ENCODE data around the gene SPAG5.

DNA sequence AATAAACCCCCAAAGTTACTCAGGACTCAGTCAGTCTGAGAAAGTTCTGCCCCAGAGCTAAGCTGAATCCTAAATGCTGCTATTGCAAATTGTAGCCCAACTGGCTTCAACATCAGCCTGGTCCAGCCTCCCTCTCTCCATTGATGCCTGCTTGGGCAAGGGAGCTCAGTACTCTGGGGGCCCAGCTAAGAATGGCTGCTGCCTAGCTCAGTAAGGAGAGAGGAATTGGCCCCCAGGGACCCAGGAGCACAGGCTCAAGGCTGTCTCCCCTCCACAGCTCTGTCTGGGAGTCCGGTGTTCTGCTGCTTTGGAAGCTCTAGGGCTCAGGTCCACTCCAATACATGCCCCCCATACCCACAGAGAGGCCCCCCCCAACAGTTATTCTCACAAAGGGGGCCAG, 48.0 kb downstream of the SPAG5 start:
- TF ChIP-seq KDM2B (CRISPR knock-in tag; IDR thresholded peaks at IDR 0.05) (no peak), EHMT2 (IDR thresholded peaks at IDR 0.05) (no peak), POLR2A (conservative IDR thresholded peaks at IDR 0.05) (no peak), CREM (IDR thresholded peaks at IDR 0.05; ENCODE audit: low read depth) (no peak), FOXM1 (IDR thresholded peaks at IDR 0.05; ENCODE audit: low read depth) (no peak), FOXM1 (CRISPR knock-in tag; IDR thresholded peaks at IDR 0.05; ENCODE audit: low read depth) (no peak), POLR2AphosphoS5 (IDR thresholded peaks at IDR 0.05; ENCODE audit: control insufficient read depth, insufficient read depth, low read depth, low read length) (no peak), RCOR1 (IDR thresholded peaks at IDR 0.05; ENCODE audit: borderline replicate concordance in 1 of 2, low read depth in 2 of 2, low read length in 2 of 2) (no peak)
- TF ChIP-seq, protein P1, sequence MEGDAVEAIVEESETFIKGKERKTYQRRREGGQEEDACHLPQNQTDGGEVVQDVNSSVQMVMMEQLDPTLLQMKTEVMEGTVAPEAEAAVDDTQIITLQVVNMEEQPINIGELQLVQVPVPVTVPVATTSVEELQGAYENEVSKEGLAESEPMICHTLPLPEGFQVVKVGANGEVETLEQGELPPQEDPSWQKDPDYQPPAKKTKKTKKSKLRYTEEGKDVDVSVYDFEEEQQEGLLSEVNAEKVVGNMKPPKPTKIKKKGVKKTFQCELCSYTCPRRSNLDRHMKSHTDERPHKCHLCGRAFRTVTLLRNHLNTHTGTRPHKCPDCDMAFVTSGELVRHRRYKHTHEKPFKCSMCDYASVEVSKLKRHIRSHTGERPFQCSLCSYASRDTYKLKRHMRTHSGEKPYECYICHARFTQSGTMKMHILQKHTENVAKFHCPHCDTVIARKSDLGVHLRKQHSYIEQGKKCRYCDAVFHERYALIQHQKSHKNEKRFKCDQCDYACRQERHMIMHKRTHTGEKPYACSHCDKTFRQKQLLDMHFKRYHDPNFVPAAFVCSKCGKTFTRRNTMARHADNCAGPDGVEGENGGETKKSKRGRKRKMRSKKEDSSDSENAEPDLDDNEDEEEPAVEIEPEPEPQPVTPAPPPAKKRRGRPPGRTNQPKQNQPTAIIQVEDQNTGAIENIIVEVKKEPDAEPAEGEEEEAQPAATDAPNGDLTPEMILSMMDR (IDR thresholded peaks at IDR 0.05 in 2 of 3, conservative IDR thresholded peaks at IDR 0.05 in 1 of 3; ENCODE audit: insufficient read depth in 2 of 3, low read depth in 1 of 3, low read length in 3 of 3) = no peak
- TF ChIP-seq, protein P2, sequence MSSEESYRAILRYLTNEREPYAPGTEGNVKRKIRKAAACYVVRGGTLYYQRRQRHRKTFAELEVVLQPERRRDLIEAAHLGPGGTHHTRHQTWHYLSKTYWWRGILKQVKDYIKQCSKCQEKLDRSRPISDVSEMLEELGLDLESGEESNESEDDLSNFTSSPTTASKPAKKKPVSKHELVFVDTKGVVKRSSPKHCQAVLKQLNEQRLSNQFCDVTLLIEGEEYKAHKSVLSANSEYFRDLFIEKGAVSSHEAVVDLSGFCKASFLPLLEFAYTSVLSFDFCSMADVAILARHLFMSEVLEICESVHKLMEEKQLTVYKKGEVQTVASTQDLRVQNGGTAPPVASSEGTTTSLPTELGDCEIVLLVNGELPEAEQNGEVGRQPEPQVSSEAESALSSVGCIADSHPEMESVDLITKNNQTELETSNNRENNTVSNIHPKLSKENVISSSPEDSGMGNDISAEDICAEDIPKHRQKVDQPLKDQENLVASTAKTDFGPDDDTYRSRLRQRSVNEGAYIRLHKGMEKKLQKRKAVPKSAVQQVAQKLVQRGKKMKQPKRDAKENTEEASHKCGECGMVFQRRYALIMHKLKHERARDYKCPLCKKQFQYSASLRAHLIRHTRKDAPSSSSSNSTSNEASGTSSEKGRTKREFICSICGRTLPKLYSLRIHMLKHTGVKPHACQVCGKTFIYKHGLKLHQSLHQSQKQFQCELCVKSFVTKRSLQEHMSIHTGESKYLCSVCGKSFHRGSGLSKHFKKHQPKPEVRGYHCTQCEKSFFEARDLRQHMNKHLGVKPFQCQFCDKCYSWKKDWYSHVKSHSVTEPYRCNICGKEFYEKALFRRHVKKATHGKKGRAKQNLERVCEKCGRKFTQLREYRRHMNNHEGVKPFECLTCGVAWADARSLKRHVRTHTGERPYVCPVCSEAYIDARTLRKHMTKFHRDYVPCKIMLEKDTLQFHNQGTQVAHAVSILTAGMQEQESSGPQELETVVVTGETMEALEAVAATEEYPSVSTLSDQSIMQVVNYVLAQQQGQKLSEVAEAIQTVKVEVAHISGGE (CRISPR knock-in tag; IDR thresholded peaks at IDR 0.05) = no peak
- TF ChIP-seq, protein P3, sequence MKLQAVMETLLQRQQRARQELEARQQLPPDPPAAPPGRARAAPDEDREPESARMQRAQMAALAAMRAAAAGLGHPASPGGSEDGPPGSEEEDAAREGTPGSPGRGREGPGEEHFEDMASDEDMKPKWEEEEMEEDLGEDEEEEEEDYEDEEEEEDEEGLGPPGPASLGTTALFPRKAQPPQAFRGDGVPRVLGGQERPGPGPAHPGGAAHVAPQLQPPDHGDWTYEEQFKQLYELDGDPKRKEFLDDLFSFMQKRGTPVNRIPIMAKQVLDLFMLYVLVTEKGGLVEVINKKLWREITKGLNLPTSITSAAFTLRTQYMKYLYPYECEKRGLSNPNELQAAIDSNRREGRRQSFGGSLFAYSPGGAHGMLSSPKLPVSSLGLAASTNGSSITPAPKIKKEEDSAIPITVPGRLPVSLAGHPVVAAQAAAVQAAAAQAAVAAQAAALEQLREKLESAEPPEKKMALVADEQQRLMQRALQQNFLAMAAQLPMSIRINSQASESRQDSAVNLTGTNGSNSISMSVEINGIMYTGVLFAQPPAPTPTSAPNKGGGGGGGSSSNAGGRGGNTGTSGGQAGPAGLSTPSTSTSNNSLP (IDR thresholded peaks at IDR 0.05; ENCODE audit: borderline replicate concordance, low read depth, low read length) = no peak
- TF ChIP-seq, protein P4, sequence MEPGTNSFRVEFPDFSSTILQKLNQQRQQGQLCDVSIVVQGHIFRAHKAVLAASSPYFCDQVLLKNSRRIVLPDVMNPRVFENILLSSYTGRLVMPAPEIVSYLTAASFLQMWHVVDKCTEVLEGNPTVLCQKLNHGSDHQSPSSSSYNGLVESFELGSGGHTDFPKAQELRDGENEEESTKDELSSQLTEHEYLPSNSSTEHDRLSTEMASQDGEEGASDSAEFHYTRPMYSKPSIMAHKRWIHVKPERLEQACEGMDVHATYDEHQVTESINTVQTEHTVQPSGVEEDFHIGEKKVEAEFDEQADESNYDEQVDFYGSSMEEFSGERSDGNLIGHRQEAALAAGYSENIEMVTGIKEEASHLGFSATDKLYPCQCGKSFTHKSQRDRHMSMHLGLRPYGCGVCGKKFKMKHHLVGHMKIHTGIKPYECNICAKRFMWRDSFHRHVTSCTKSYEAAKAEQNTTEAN (CRISPR knock-in tag; IDR thresholded peaks at IDR 0.05) = no peak
- TF ChIP-seq, protein P5, sequence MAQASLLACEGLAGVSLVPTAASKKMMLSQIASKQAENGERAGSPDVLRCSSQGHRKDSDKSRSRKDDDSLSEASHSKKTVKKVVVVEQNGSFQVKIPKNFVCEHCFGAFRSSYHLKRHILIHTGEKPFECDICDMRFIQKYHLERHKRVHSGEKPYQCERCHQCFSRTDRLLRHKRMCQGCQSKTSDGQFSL (CRISPR knock-in tag; IDR thresholded peaks at IDR 0.05) = no peak
- TF ChIP-seq, protein P5 (tag; IDR thresholded peaks at IDR 0.05) = no peak

Measured in K562 (cell line).